Lower leg skin (tissue), 4 donors: ENCODE results near the gene RPL36A. TPM values are rescaled to one million over a fixed set of nuclear protein-coding genes. Genes with fewer than 3 reads are reported as not detected.

Experiments used
- DNase-seq, 2 donors: peaks; one replicate each; pipeline ENCODE4 v3.0.0-alpha.2; 2019; ENCODE audit warnings: low spot score in 2 of 2
- H3K4me3 ChIP-seq: fragments of 200-600 bp; sonication (generic); 2 replicates; pipeline ENCODE4 v1.5.1; 2017; ENCODE audit warnings: mild to moderate bottlenecking, low read depth; ENCODE audit not compliant: poor library complexity, severe bottlenecking
- CTCF ChIP-seq, 3 donors: fragments of 450-650 bp; IDR thresholded peaks; one replicate each; pipeline ENCODE4 v1.5.1; 2016; ENCODE audit warnings: antibody characterized with exemption in 3 of 3, mild to moderate bottlenecking in 3 of 3, moderate library complexity in 2 of 3
- POLR2A ChIP-seq, 2 donors: fragments of 450-650 bp; IDR thresholded peaks; one replicate each; pipeline ENCODE4 v1.6.1; 2016 to 2017; ENCODE audit warnings: antibody characterized with exemption in 2 of 2, mild to moderate bottlenecking in 1 of 2, moderate library complexity in 1 of 2
- whole genome bisulfite sequencing, 2 donors: methylation state at CpG; one replicate each; pipeline ENCODE4 v1.1.5; 2018; 5-methylcytosine and 5-hydroxymethylcytosine counted together
- intact Hi-C: fragments of 100-400 bp; cut with DNase I; formaldehyde crosslinking; loops from one replicate; pipeline ENCODE4 v1.15.0; 2023; ENCODE audit warnings: low total_unique reads
- total RNA-seq, 4 donors: library from RNA; depleted of rRNA; stranded (reverse); fragments of >200 nt; gene quantifications; one replicate each; pipeline ENCODE4 v1.1.0, GENCODE V29; 2016

RPL36A gene
- total RNA-seq, 4 donors from 2014 or later: 1,158 to 5,300 (median 1,747) TPM

DNA sequence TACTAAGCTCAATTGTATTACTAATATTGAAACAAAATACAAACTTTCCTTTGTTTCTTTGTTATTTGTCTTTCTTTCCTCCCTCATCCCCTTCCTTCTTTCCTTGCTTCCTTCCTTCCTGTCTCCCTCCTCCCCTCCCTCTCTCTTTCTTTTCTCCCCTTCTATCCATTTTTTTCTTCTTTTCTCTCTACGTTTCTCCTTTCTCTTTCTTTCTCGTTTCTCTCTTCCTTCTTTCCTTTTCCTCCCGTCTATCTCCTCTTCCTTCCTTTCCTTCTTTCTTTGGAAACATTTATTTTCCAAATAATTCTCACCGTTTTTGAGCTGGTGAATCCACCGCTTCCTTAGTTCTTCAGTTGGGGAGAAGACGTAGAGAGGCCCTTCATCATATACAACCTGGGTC, 21.1 kb upstream of the RPL36A start:
- no peak for TF ChIP-seq CTCF (IDR thresholded peaks at IDR 0.05)
- TF ChIP-seq POLR2A (IDR thresholded peaks at IDR 0.05): no peak
- H3K4me3 ChIP-seq: no peak overlapping the region
- WGBS, 2 donors: 74 to 81% methylated on average over 6 of the region's 6 CpGs
- DNase-seq: no peak
- intact Hi-C loops: no loop called here

- DNase-seq: no peak
- H3K4me3 ChIP-seq: no peak overlapping the region
- no peak for TF ChIP-seq CTCF (IDR thresholded peaks at IDR 0.05)
- TF ChIP-seq POLR2A (IDR thresholded peaks at IDR 0.05): no peak
- intact Hi-C loops: no loop called here
- 50% methylated on average over 3 of the region's 3 CpGs for whole genome bisulfite sequencing, 2 donors
These were observed 19.8 kb upstream of the RPL36A start for GRCh38 chrX:101370888-101371504.

GRCh38 chrX:101377547-101377946, 13.3 kb upstream of the RPL36A start:
- TF ChIP-seq POLR2A (IDR thresholded peaks at IDR 0.05) (no peak), CTCF (IDR thresholded peaks at IDR 0.05) (no peak)
- WGBS, 2 donors: 53 to 77% methylated on average over 1 of the region's 1 CpG
- DNase-seq: no peak
- intact Hi-C loops: no loop called here
- no peak overlapping the region for H3K4me3 ChIP-seq

DNA sequence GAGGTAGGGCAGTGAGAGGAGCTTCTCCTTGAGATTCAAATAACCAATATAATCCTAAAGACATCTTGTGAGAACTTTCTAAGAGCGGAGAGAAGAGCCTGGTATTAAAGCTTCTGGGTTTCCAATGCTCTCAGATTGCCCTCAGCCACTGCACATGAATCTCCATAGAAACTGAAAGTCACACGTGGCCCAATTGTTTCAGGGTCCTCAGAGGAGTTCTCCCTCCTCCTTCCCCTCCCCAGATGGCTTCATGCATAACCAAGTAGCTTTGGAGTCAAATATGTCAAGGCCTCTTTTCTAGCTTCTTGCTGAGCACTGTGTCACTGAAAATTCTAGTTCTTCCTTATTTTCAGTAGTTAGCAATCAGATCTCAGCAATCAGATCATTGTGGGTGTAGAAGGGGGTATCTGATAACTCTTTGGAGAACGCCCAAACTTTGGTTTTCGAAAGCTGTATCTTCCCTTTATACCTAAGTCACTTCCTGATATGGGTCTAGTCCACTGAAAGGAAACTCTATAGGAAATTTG, 7.1 kb upstream of the RPL36A start:
- 63 to 74% methylated on average over 4 of the region's 4 CpGs for WGBS, 2 donors
- intact Hi-C loops: no loop called here

DNA sequence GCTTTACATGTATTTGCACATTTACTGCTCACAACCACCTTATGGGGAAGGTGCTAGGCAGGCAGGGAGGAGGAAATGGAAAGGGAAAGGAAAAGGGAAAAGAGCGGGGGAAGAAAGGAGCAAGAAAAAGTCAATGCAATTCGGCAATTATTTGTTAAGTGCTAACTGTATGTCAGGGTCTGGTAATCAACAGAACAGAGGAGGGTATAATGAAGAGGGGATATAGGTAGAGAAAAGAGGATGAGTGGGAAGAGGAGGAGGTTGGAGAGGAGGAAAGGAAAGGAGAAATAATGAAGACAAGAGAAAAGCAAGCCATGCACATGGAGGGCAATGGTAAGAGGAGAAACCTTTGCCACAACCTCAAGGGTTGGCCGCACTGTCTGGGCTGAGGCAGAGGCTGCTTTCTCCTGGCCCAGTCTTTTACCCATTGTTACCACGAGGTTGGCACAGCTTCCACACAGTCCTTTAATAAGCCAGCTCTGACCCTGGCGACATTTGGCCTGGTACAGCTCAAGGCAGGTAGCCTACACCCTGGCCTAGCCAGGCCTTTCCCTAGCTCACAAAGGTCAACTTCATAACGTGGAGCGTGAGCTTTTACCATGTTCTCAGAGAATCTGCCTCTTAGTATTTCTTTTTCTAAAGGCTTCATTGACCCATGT, 5.7 kb upstream of the RPL36A start:
- intact Hi-C loops: no loop called here
- TF ChIP-seq CTCF (IDR thresholded peaks at IDR 0.05): no peak
- TF ChIP-seq POLR2A (IDR thresholded peaks at IDR 0.05): no peak
- H3K4me3 ChIP-seq: no peak overlapping the region
- DNase-seq: no peak
- 74 to 83% methylated on average over 6 to 7 of the region's 7 CpGs for WGBS, 2 donors

More for the DNA sequence above, 7.1 kb upstream of the RPL36A start:
- no peak overlapping the region for H3K4me3 ChIP-seq
- DNase-seq: no peak
- TF ChIP-seq CTCF (IDR thresholded peaks at IDR 0.05): no peak
- TF ChIP-seq POLR2A (IDR thresholded peaks at IDR 0.05): no peak
